ENCODE results near the gene A2M. TPM values are rescaled to one million over a fixed set of nuclear protein-coding genes. Genes with fewer than 3 reads are reported as not detected.
A peak's percentile ranks its signal among the peaks of the same experiment; 100 is the strongest.

A2M gene
- total and polyA plus RNA-seq, 2 of the 13 experiments (the other 11 are each of a cell fraction or from before 2014, with no cell fraction given), result 2,807 to 6,551 TPM

- TF ChIP-seq PAX8 (CRISPR knock-in tag; IDR thresholded peaks at IDR 0.05; ENCODE audit: borderline replicate concordance) (no peak; the same call in 1 of the 2 replicates), NFIC (IDR thresholded peaks at IDR 0.05; ENCODE audit: low read length) (no peak), RARA (CRISPR knock-in tag; IDR thresholded peaks at IDR 0.05) (no peak), MBD4 (IDR thresholded peaks at IDR 0.05; ENCODE audit: borderline replicate concordance, low read length) (no peak), ZFP36 (IDR thresholded peaks at IDR 0.05; ENCODE audit: borderline replicate concordance, low read depth, low read length, partially characterized antibody) (no peak), ZNF207 (IDR thresholded peaks at IDR 0.05; ENCODE audit: borderline replicate concordance) (no peak), ZNF782 (CRISPR knock-in tag; IDR thresholded peaks at IDR 0.05; ENCODE audit: borderline replicate concordance) (no peak), KDM6A (CRISPR knock-in tag; IDR thresholded peaks at IDR 0.05; ENCODE audit: low read depth) (no peak), MED8 (CRISPR knock-in tag; IDR thresholded peaks at IDR 0.05; ENCODE audit: insufficient replicate concordance) (no peak), ELF4 (CRISPR knock-in tag; IDR thresholded peaks at IDR 0.05; ENCODE audit: borderline replicate concordance) (no peak), ZNF33A (CRISPR knock-in tag; IDR thresholded peaks at IDR 0.05; ENCODE audit: borderline replicate concordance) (no peak), ZNF451 (CRISPR knock-in tag; IDR thresholded peaks at IDR 0.05) (no peak; the same call in 1 of the 2 replicates), FOXJ3 (CRISPR knock-in tag; IDR thresholded peaks at IDR 0.05; ENCODE audit: borderline replicate concordance) (no peak; the same call in 1 of the 2 replicates), ADNP (CRISPR knock-in tag; IDR thresholded peaks at IDR 0.05) (no peak), ZNF646 (CRISPR knock-in tag; IDR thresholded peaks at IDR 0.05) (no peak), MED13 (CRISPR knock-in tag; IDR thresholded peaks at IDR 0.05) (no peak)
- TF ChIP-seq, protein P1, sequence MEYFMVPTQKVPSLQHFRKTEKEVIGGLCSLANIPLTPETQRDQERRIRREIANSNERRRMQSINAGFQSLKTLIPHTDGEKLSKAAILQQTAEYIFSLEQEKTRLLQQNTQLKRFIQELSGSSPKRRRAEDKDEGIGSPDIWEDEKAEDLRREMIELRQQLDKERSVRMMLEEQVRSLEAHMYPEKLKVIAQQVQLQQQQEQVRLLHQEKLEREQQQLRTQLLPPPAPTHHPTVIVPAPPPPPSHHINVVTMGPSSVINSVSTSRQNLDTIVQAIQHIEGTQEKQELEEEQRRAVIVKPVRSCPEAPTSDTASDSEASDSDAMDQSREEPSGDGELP (IDR thresholded peaks at IDR 0.05; ENCODE audit: borderline replicate concordance, low read depth), result peak; percentile 35; the same call in 1 of the 2 replicates
- TF ChIP-seq, protein P2, sequence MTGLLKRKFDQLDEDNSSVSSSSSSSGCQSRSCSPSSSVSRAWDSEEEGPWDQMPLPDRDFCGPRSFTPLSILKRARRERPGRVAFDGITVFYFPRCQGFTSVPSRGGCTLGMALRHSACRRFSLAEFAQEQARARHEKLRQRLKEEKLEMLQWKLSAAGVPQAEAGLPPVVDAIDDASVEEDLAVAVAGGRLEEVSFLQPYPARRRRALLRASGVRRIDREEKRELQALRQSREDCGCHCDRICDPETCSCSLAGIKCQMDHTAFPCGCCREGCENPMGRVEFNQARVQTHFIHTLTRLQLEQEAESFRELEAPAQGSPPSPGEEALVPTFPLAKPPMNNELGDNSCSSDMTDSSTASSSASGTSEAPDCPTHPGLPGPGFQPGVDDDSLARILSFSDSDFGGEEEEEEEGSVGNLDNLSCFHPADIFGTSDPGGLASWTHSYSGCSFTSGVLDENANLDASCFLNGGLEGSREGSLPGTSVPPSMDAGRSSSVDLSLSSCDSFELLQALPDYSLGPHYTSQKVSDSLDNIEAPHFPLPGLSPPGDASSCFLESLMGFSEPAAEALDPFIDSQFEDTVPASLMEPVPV (CRISPR knock-in tag; IDR thresholded peaks at IDR 0.05), result no peak; the same call in 1 of the 2 replicates
- TF ChIP-seq, protein P3, sequence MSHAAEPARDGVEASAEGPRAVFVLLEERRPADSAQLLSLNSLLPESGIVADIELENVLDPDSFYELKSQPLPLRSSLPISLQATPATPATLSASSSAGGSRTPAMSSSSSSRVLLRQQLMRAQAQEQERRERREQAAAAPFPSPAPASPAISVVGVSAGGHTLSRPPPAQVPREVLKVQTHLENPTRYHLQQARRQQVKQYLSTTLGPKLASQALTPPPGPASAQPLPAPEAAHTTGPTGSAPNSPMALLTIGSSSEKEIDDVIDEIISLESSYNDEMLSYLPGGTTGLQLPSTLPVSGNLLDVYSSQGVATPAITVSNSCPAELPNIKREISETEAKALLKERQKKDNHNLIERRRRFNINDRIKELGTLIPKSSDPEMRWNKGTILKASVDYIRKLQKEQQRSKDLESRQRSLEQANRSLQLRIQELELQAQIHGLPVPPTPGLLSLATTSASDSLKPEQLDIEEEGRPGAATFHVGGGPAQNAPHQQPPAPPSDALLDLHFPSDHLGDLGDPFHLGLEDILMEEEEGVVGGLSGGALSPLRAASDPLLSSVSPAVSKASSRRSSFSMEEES (CRISPR knock-in tag; IDR thresholded peaks at IDR 0.05), result 0 out of 2 replicates have a peak, but pooled peaks have one; percentile 36
Observed at GRCh38 chr12:9064815-9065606, 50.7 kb downstream of the A2M start (continued).

All from HepG2 (cell line).